Measurements from ENCODE around the gene COQ2.

Gene COQ2

GRCh38 chr4:83252782-83253405, 31.7 kb downstream of the COQ2 start:
- TF ChIP-seq FOXP2 (optimal IDR thresholded peaks at IDR 0.05; ENCODE audit: borderline replicate concordance, extremely low read depth, extremely low read length, insufficient read depth) (no peak), SIN3A (IDR thresholded peaks at IDR 0.05; ENCODE audit: borderline replicate concordance, insufficient read depth, low read length) (no peak), TAF1 (IDR thresholded peaks at IDR 0.05; ENCODE audit: borderline replicate concordance, insufficient read depth, low read length) (no peak), POLR2AphosphoS5 (IDR thresholded peaks at IDR 0.05; ENCODE audit: low read depth, low read length) (no peak)
- TF ChIP-seq, protein P1, sequence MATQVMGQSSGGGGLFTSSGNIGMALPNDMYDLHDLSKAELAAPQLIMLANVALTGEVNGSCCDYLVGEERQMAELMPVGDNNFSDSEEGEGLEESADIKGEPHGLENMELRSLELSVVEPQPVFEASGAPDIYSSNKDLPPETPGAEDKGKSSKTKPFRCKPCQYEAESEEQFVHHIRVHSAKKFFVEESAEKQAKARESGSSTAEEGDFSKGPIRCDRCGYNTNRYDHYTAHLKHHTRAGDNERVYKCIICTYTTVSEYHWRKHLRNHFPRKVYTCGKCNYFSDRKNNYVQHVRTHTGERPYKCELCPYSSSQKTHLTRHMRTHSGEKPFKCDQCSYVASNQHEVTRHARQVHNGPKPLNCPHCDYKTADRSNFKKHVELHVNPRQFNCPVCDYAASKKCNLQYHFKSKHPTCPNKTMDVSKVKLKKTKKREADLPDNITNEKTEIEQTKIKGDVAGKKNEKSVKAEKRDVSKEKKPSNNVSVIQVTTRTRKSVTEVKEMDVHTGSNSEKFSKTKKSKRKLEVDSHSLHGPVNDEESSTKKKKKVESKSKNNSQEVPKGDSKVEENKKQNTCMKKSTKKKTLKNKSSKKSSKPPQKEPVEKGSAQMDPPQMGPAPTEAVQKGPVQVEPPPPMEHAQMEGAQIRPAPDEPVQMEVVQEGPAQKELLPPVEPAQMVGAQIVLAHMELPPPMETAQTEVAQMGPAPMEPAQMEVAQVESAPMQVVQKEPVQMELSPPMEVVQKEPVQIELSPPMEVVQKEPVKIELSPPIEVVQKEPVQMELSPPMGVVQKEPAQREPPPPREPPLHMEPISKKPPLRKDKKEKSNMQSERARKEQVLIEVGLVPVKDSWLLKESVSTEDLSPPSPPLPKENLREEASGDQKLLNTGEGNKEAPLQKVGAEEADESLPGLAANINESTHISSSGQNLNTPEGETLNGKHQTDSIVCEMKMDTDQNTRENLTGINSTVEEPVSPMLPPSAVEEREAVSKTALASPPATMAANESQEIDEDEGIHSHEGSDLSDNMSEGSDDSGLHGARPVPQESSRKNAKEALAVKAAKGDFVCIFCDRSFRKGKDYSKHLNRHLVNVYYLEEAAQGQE (IDR thresholded peaks at IDR 0.05; ENCODE audit: insufficient read depth in 1 of 2, low read depth in 2 of 2, low read length in 2 of 2): no peak

DNA sequence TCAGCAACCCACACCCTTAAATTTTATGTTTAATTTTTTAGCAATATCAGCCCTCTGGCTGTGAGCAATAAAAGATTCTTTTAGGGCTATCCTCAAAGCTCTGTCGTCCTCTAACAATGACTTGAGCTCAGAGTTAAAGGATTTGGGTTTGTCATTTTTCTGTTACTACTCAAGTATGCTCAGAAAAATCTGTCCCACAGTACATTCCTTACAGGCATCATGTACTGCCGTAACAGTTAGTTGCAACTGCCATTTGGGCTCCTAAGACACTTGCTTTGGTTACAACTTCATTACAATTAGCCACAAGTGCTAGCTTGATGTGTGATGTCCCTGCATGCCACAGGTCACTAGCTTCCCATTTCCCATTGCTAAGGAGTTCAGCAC, 33.2 kb downstream of the COQ2 start:
- no peak for TF ChIP-seq SIN3A (IDR thresholded peaks at IDR 0.05; ENCODE audit: borderline replicate concordance, insufficient read depth, low read length)
- TF ChIP-seq, protein P1 (IDR thresholded peaks at IDR 0.05; ENCODE audit: insufficient read depth in 1 of 2, low read depth in 2 of 2, low read length in 2 of 2): no peak
- TF ChIP-seq POLR2AphosphoS5 (IDR thresholded peaks at IDR 0.05; ENCODE audit: low read depth, low read length): no peak
- no peak for TF ChIP-seq TAF1 (IDR thresholded peaks at IDR 0.05; ENCODE audit: borderline replicate concordance, insufficient read depth, low read length)
- no peak for TF ChIP-seq FOXP2 (optimal IDR thresholded peaks at IDR 0.05; ENCODE audit: borderline replicate concordance, extremely low read depth, extremely low read length, insufficient read depth)

- TF ChIP-seq POLR2AphosphoS5 (IDR thresholded peaks at IDR 0.05; ENCODE audit: low read depth, low read length) (no peak), TAF1 (IDR thresholded peaks at IDR 0.05; ENCODE audit: borderline replicate concordance, insufficient read depth, low read length) (no peak), FOXP2 (optimal IDR thresholded peaks at IDR 0.05; ENCODE audit: borderline replicate concordance, extremely low read depth, extremely low read length, insufficient read depth) (no peak), SIN3A (IDR thresholded peaks at IDR 0.05; ENCODE audit: borderline replicate concordance, insufficient read depth, low read length) (no peak)
- TF ChIP-seq, protein P1 (IDR thresholded peaks at IDR 0.05; ENCODE audit: insufficient read depth in 1 of 2, low read depth in 2 of 2, low read length in 2 of 2): no peak
Measured at GRCh38 chr4:83250687-83251446, 33.7 kb downstream of the COQ2 start.

DNA sequence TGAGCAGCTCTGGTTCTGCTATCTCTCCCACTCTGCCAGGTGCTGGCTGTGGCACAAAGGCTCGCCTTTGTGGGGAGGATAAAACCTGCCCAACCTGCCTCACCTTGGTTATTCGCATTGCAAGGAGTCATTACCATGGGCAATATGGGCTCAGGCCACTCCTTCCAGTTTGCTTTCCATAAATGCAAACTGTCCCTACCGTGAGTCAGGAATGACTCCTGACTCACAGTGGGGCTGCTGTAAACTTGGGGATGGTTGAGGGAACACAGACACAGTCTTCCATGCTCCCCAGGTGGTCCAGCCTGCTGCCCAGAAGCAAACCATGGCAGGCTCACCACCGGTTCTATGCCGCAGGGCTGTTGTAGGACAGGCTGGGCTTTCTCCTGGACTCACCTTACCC, 36.1 kb downstream of the COQ2 start:
- TF ChIP-seq FOXP2 (optimal IDR thresholded peaks at IDR 0.05; ENCODE audit: borderline replicate concordance, extremely low read depth, extremely low read length, insufficient read depth) (no peak), TAF1 (IDR thresholded peaks at IDR 0.05; ENCODE audit: borderline replicate concordance, insufficient read depth, low read length) (no peak), SIN3A (IDR thresholded peaks at IDR 0.05; ENCODE audit: borderline replicate concordance, insufficient read depth, low read length) (no peak), POLR2AphosphoS5 (IDR thresholded peaks at IDR 0.05; ENCODE audit: low read depth, low read length) (no peak)
- TF ChIP-seq, protein P1 (IDR thresholded peaks at IDR 0.05; ENCODE audit: insufficient read depth in 1 of 2, low read depth in 2 of 2, low read length in 2 of 2): no peak
